Gastrocnemius medialis (tissue), 4 donors: ENCODE results near the gene ARMC7. TPM values are rescaled to one million over a fixed set of nuclear protein-coding genes. Genes with fewer than 3 reads are reported as not detected.
A peak's percentile ranks its signal among the peaks of the same experiment; 100 is the strongest.

ENCODE experiments used
- ATAC-seq, 2 donors: fragments of 150-250 bp; one replicate each; pipeline ENCODE4 v1.9.1; 2016
- DNase-seq, 2 donors: peaks; one replicate each; pipeline ENCODE4 v3.0.0-alpha.2; 2019
- H3K27ac ChIP-seq, 4 donors: fragments of 200-600 bp; sonication (generic); 1 replicate in 1 of 4; 2 replicates in 3 of 4; pipeline ENCODE4 v1.5.1; 2016 to 2018; ENCODE audit warnings: mild to moderate bottlenecking in 2 of 4, moderate library complexity in 1 of 4
- H3K27me3 ChIP-seq, 3 donors: fragments of 200-600 bp; sonication (generic) in 2 of 3; 1 replicate in 1 of 3; 2 replicates in 2 of 3; pipeline versions ENCODE4 v1.5.1 to v1.6.0; 2016 to 2019; ENCODE audit warnings: mild to moderate bottlenecking in 1 of 3, moderate library complexity in 1 of 3
- H3K36me3 ChIP-seq, 2 donors: fragments of 200-600 bp; sonication (generic) in 1 of 2; one replicate each; pipeline ENCODE4 v1.5.1; 2017 to 2018
- H3K4me1 ChIP-seq, 2 donors: fragments of 200-600 bp; sonication (generic) in 1 of 2; one replicate each; pipeline ENCODE4 v1.5.1; 2016 to 2017; ENCODE audit warnings: mild to moderate bottlenecking in 2 of 2
- H3K4me3 ChIP-seq, 4 donors: fragments of 200-600 bp; sonication (generic) in 3 of 4; 1 replicate in 1 of 4; 2 replicates in 3 of 4; pipeline ENCODE4 v1.5.1; 2016 to 2019; ENCODE audit warnings: mild to moderate bottlenecking in 2 of 4
- H3K9me3 ChIP-seq, 3 donors: fragments of 200-600 bp; sonication (generic) in 2 of 3; 1 replicate in 1 of 3; 2 replicates in 2 of 3; pipeline ENCODE4 v1.5.1; 2016 to 2019
- CTCF ChIP-seq, 5 experiments: fragments of 450-650 bp in 3 of 5; fragments of 200-600 bp in 2 of 5; sonication (generic) in 2 of 5; IDR thresholded peaks in 4 of 5; conservative IDR thresholded peaks in 1 of 5; 1 replicate in 4 of 5; 2 replicates in 1 of 5; pipeline ENCODE4 v1.5.1; 2016 to 2019; ENCODE audit warnings: antibody characterized with exemption in 5 of 5, mild to moderate bottlenecking in 3 of 5, moderate library complexity in 3 of 5
- POLR2A ChIP-seq, 2 donors: fragments of 450-650 bp; IDR thresholded peaks; one replicate each; pipeline ENCODE4 v1.6.1; 2017; ENCODE audit warnings: antibody characterized with exemption in 2 of 2, mild to moderate bottlenecking in 2 of 2, moderate library complexity in 2 of 2
- in situ Hi-C, 4 donors: fragments of 200-750 bp; cut with MboI; loops; one replicate each; pipeline versions ENCODE4 v1.15.0 to v1.8.0; 2017; ENCODE audit warnings: low sequenced_read_pairs in 4 of 4
- intact Hi-C: fragments of 100-400 bp; cut with DNase I; formaldehyde crosslinking; loops from one replicate; pipeline ENCODE4 v1.15.1; 2023; ENCODE audit warnings: low total_unique reads
- total RNA-seq, 4 donors: library from RNA; depleted of rRNA; stranded (reverse); fragments of >200 nt; gene quantifications; one replicate each; pipeline versions ENCODE4 v1.1.0 to v1.2.3, GENCODE V29; 2016

Gene ARMC7
- total RNA-seq, 4 donors from 2014 or later = 2.0 to 4.4 (median 3.0) TPM

GRCh38 chr17:75114552-75115314 is 5.0 kb downstream of the ARMC7 start:
- Histone ChIP-seq H3K4me1 (peaks cover 11 to 28% of the 10 kb centered on the region in 2 donors), H3K36me3 (no peaks in the 10 kb centered on the region), H3K27ac (peak overlapping the region; percentile 77 to 86 (median 82)), H3K27me3 (no peaks in the 10 kb centered on the region), H3K4me3 (peak overlapping the region; percentile 52 to 75 (median 65)), H3K9me3 (no peaks in the 10 kb centered on the region)
- intact Hi-C loops = loop anchor here (1.0 kb wide), 4 partner anchors 17 to 156 kb away; partner anchors contain the start of gene NT5C
- in situ Hi-C loops = loop anchor here (5.0 to 10.0 kb wide), 3 partner anchors 60 to 90 kb away; partner anchors contain the start of gene NUP85 (in 3 of the 4)
- ATAC-seq (no peak), DNase-seq (no peak)
- no peak for TF ChIP-seq CTCF (IDR thresholded peaks at IDR 0.05 in 4 of 5, conservative IDR thresholded peaks at IDR 0.05 in 1 of 5)
- no peak for TF ChIP-seq POLR2A (IDR thresholded peaks at IDR 0.05)

GRCh38 chr17:75115555-75115954 is 5.8 kb downstream of the ARMC7 start:
- no peaks in the 10 kb centered on the region for H3K9me3 ChIP-seq
- no peak overlapping the region for H3K27ac ChIP-seq
- in situ Hi-C loops = loop anchor here (10.0 kb wide), 2 partner anchors 59 to 89 kb away; partner anchors contain the start of gene NUP85 (in 3 of the 4)

DNA sequence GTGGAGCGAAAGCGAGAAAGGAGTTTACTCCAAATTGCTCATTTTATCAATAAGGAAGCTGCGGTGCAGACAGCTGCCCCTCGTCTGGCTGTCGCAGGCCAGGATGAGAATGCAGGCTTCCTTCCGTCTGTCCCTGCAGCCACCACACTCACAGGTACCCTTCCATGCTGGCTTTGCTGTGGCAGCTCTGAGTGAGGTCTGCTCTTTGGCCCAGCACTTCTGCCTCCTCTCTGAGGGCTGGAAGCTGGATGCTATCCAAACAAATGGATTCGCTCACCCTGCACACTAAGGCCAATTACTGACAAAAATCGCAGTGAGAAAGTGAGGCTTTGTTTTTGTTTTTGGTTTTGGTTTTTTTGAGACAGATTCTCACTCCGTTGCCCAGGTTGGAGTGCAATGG is 7.0 kb downstream of the ARMC7 start:
- H3K27ac ChIP-seq = no peak overlapping the region

More at GRCh38 chr17:75115555-75115954, 5.8 kb downstream of the ARMC7 start:
- peaks cover 11 to 22% of the 10 kb centered on the region in 2 donors for H3K4me1 ChIP-seq
- DNase-seq = no peak
- intact Hi-C loops = loop anchor here (1.0 kb wide), 1 partner anchor 155 kb away; no protein-coding TSS in a partner anchor
- H3K27me3 ChIP-seq = no peaks in the 10 kb centered on the region
- no peaks in the 10 kb centered on the region for H3K36me3 ChIP-seq
- ATAC-seq = no peak
- no peak overlapping the region for H3K4me3 ChIP-seq
- TF ChIP-seq CTCF (IDR thresholded peaks at IDR 0.05 in 4 of 5, conservative IDR thresholded peaks at IDR 0.05 in 1 of 5) (no peak), POLR2A (IDR thresholded peaks at IDR 0.05) (no peak)

GRCh38 chr17:75118307-75118706 is 8.5 kb downstream of the ARMC7 start:
- in situ Hi-C loops (loop anchor here (10.0 kb wide), 2 partner anchors 56 to 86 kb away; partner anchors contain the start of gene NUP85 (in 3 of the 4)), intact Hi-C loops (no loop called here)

More for the DNA sequence above, 7.0 kb downstream of the ARMC7 start:
- Histone ChIP-seq H3K27me3 (no peaks in the 10 kb centered on the region), H3K4me3 (no peak overlapping the region), H3K4me1 (peaks cover 11 to 15% of the 10 kb centered on the region in 2 donors), H3K9me3 (no peaks in the 10 kb centered on the region), H3K36me3 (peaks cover 0 to 4% of the 10 kb centered on the region in 2 donors)
- intact Hi-C loops (no loop called here), in situ Hi-C loops (loop anchor here (10.0 kb wide), 2 partner anchors 58 to 88 kb away; partner anchors contain the start of gene NUP85 (in 3 of the 4))
- no peak for ATAC-seq
- TF ChIP-seq CTCF (IDR thresholded peaks at IDR 0.05 in 4 of 5, conservative IDR thresholded peaks at IDR 0.05 in 1 of 5) (no peak), POLR2A (IDR thresholded peaks at IDR 0.05) (no peak)
- no peak for DNase-seq

More at GRCh38 chr17:75118307-75118706, 8.5 kb downstream of the ARMC7 start:
- H3K27me3 ChIP-seq = no peaks in the 10 kb centered on the region
- no peak overlapping the region for H3K27ac ChIP-seq
- no peaks in the 10 kb centered on the region for H3K9me3 ChIP-seq
- TF ChIP-seq CTCF (IDR thresholded peaks at IDR 0.05 in 4 of 5, conservative IDR thresholded peaks at IDR 0.05 in 1 of 5) (no peak), POLR2A (IDR thresholded peaks at IDR 0.05) (no peak)
- H3K4me1 ChIP-seq = peaks cover 11 to 13% of the 10 kb centered on the region in 2 donors
- no peak for ATAC-seq
- peaks cover 0 to 4% of the 10 kb centered on the region in 2 donors for H3K36me3 ChIP-seq
- no peak overlapping the region for H3K4me3 ChIP-seq
- no peak for DNase-seq
